Fibroblast of lung (primary cell): Measurements from ENCODE around the gene PYHIN1.

Experiments
- CTCF ChIP-seq, 2 donors: IDR thresholded peaks in 1 of 2; conservative IDR thresholded peaks in 1 of 2; 1 replicate in 1 of 2; 2 replicates in 1 of 2; pipeline ENCODE4 v1.5.1; 2011 to 2012; ENCODE audit warnings: low read length in 2 of 2, control low read depth in 1 of 2, inconsistent platforms in 1 of 2, low read depth in 1 of 2, mild to moderate bottlenecking in 1 of 2
- EZH2 ChIP-seq: IDR thresholded peaks from 2 replicates; pipeline ENCODE4 v1.5.1; 2012; ENCODE audit warnings: low read length, control low read depth, mild to moderate bottlenecking; ENCODE audit errors: missing control alignments

- TF ChIP-seq CTCF (conservative IDR thresholded peaks at IDR 0.05 in 1 of 2, IDR thresholded peaks at IDR 0.05 in 1 of 2; ENCODE audit: low read depth in 1 of 2, low read length in 2 of 2) = no peak
- no peak for TF ChIP-seq EZH2
Measured at GRCh38 chr1:158945061-158945460, 13.7 kb downstream of the PYHIN1 start.
